ENCODE results near the gene PNMT.

PNMT gene

DNA sequence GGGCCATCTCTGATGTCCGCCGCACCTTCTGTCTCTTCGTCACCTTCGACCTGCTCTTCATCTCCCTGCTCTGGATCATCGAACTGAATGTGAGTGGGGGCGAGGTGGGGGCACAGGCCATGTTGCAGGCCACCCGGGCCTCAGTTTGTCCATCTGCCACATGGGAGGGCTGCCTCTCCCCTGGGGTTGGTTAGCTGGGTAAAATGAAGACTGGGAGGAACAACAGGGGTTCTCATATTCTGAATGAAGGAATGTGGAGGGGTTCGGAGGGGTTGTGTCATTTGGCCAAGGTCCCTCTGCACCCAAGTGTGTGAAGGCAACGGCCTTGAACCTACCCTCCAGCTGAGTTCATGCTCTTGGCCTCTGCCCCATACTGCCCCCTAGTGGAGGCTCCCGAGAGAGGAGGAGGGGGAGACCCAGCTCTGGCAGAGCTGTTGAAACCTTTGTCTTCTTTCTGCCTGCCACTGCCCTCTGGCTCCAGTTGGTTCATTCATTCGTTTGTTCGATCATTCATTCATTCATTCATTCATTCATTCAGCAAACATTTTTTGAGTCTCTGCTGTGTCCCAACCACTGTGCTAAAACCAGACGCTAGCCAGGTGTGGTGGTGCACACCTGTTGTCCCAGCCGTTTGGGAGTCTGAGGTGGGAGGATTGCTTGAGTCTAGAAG, 14.5 kb upstream of the PNMT start:
- peak; percentile 70 for DNase-seq (ENCODE audit: low read depth)

DNA sequence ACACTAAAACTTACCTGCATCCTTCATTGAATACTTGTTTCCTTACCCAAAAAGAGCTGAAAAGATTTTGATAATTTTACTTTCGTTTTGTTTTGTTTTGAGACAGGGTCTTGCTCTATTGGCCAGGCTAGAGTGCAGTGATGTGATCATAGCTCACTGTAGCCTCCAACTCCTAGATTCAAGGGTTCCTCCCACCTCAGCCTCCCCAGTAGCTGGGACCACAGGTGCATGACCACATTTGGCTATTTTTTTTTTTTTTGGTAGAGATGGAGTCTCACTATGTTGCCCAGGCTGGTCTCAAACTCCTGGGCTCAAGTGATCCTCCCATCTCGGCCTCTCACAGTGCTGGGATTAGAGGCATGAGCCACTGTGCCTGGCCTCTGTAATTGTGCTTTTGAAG, 13.1 kb upstream of the PNMT start:
- no peak for DNase-seq (ENCODE audit: low read depth)

DNA sequence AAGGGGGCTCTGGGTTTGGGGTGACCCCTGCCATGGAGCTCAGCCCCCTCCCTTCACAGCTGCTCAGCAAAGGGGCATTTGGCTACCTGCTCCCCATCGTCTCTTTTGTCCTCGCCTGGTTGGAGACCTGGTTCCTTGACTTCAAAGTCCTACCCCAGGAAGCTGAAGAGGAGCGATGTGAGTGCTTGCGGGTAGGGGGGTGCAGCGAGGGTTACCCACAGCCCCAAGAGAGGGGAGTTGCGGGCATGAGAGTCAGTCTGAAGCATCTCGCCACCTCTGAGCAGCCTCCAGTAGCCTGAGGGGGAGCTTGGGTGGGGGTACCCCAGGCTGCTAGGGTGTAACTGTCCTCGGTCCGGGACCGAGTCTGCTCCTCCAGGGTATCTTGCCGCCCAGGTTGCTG, 9.9 kb upstream of the PNMT start:
- DNase-seq (ENCODE audit: low read depth) = no peak

DNA sequence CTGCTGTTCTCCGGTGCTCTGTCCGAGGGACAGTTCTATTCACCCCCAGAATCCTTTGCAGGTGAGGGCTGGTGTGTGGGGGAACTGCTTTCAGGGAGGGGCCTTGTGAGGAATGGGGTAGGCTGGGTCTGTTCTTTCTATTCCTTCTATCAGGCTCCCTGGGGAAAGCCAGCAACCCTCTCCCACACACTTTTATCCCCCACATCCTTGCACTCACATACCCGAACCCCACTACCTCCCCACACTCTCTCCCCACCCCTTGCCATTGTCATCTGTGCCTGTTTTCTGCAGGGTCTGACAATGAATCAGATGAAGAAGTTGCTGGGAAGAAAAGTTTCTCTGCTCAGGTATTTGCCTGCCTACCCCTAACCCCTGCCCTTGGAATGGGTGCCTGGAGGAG, 9.5 kb upstream of the PNMT start:
- DNase-seq (ENCODE audit: low read depth) = no peak

DNA sequence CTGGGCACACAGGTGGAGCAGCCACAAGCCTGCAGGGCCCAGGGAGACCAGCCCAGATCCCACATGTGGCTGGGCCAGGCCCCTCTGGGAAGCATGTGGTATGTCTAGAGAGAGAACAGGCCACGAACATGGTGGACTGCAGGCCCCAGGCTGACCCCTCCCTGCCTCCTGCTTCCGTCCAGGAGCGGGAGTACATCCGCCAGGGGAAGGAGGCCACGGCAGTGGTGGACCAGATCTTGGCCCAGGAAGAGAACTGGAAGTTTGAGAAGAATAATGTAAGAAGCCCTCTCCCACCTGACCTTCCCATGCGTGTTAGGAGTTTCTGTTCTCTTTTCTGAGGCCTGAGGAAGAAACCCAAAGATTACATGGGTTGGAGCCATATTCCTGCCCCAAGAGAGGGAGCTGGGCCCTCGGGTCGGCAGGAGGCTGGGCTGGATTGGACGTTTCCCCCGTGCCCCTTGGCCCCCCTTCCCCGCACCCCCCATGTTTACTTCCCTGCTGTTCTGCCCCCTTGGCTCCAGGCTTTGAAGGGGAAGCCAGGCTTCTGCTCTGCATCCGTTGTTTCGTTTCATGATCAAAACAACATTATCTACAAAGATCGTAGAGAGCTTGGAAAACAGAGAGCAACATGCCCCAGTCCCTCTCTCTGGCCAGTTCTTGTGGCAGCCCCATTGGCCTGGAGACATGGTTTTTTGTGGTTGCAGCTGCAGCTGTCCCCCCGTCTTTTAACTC, 8.8 kb upstream of the PNMT start:
- DNase-seq (ENCODE audit: low read depth) = no peak

DNA sequence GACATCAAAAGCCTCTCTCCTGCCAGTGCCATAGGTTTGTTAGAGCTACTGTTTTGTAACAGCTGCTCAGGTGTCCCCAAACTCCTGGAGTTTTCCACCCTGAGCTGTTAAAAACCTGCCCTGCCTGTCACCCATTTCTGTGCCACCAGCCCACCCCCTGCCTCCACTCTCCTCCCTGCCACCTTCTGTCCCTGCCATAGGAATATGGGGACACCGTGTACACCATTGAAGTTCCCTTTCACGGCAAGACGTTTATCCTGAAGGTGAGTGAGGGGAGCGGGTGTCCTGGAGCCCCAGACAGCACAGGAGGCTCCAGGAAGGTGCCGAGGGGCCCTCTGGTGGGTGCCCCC, 8.3 kb upstream of the PNMT start:
- no peak for DNase-seq (ENCODE audit: low read depth)

DNA sequence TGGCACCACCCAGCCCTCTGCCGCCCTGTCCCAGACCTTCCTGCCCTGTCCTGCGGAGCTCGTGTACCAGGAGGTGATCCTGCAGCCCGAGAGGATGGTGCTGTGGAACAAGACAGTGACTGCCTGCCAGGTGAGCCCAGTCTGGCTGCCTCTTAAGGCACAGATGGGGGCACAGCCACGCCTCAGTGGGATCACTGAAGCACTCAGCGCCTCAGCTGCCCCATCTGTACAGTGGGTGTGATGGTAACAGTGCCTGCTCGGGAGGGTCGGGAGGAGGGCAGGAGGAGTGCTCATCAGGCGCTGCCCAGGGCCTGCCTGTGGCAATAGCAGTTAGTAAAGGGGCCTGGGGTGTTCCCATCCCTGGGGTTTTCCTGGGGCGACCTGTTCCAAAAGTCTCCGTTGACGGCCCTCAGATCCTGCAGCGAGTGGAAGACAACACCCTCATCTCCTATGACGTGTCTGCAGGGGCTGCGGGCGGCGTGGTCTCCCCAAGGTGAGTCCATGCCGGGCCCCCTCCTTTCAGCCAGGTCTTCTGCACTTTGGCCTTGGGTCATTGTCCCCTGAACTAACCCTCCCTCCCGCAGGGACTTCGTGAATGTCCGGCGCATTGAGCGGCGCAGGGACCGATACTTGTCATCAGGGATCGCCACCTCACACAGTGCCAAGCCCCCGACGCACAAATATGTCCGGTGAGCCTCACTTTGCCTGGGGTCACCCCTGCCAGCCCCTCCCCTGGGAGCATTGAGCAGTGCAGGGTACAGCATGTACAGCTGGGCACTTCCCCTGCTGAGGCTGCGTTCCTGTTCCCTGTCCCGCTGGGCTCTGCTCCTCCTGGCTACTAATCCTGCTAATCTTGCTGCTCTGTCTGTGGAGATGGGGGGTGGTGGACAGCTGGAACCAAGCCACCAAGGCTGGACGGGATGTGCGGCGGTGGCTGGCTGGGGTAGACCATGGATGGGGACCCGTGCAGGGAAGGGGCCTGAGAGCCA, 7.6 kb upstream of the PNMT start:
- DNase-seq (ENCODE audit: low read depth) = no peak

DNA sequence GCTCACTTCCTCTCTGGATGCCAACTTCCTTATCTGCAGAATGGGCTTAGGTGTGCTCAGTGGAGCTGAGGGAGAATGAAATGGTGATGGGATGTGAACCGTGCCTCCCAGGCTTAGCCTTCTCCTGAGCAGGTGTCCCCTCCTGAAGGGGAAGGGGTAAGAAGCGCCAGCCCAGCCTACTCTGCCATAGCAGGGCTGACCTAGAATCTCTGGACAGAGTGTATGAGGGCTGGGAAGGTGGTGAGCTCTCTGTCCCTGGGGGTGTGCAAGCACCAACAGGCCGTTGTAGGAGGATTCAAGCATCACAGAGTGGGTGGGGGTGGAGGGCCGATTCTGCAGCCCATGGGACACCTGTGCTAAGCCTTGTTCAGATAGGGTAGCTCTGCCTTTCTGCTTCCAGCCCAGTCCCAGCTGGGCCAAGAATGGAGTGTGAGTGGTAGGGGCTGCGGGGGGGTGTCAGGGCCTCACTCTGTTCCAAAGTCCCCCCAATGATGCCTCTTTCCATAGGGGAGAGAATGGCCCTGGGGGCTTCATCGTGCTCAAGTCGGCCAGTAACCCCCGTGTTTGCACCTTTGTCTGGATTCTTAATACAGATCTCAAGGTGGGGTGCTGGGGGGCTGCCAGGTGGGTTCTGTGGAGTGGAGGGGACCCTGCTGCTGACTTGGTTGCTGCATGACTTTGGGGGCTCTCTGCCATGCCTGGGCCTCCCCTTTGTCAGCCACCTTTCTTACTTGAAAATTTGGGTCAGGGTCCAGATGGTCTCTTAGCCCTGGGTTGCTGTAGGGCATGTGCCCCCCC, 6.3 kb upstream of the PNMT start:
- DNase-seq (ENCODE audit: low read depth) = no peak

DNA sequence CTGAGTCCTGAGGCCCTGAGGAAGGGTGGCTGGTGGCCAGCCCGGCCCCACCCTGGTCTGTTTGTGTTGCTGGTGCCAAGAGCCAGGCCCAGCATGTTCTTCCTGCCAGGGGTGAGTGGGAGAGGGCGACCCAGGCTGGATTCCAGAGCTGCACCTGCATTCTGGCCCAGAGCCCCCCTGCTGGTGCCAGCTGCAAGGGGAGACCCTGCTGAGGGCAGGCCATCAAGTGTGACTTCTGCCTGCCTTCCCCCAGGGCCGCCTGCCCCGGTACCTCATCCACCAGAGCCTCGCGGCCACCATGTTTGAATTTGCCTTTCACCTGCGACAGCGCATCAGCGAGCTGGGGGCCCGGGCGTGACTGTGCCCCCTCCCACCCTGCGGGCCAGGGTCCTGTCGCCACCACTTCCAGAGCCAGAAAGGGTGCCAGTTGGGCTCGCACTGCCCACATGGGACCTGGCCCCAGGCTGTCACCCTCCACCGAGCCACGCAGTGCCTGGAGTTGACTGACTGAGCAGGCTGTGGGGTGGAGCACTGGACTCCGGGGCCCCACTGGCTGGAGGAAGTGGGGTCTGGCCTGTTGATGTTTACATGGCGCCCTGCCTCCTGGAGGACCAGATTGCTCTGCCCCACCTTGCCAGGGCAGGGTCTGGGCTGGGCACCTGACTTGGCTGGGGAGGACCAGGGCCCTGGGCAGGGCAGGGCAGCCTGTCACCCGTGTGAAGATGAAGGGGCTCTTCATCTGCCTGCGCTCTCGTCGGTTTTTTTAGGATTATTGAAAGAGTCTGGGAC, 5.5 kb upstream of the PNMT start:
- no peak for DNase-seq (ENCODE audit: low read depth)

DNA sequence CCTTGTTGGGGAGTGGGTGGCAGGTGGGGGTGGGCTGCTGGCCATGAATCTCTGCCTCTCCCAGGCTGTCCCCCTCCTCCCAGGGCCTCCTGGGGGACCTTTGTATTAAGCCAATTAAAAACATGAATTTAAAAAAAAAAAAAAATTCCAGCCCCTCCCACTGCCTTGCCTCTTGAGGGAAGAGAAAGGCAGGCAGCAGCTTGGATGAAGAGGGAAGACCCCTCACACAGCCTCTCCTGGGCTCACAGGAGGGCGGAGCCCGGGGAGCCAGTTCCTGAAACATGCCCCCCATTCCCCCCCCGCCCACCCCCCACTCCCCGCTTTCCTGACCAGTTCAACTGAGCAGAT, 4.9 kb upstream of the PNMT start:
- DNase-seq (ENCODE audit: low read depth) = no peak

DNA sequence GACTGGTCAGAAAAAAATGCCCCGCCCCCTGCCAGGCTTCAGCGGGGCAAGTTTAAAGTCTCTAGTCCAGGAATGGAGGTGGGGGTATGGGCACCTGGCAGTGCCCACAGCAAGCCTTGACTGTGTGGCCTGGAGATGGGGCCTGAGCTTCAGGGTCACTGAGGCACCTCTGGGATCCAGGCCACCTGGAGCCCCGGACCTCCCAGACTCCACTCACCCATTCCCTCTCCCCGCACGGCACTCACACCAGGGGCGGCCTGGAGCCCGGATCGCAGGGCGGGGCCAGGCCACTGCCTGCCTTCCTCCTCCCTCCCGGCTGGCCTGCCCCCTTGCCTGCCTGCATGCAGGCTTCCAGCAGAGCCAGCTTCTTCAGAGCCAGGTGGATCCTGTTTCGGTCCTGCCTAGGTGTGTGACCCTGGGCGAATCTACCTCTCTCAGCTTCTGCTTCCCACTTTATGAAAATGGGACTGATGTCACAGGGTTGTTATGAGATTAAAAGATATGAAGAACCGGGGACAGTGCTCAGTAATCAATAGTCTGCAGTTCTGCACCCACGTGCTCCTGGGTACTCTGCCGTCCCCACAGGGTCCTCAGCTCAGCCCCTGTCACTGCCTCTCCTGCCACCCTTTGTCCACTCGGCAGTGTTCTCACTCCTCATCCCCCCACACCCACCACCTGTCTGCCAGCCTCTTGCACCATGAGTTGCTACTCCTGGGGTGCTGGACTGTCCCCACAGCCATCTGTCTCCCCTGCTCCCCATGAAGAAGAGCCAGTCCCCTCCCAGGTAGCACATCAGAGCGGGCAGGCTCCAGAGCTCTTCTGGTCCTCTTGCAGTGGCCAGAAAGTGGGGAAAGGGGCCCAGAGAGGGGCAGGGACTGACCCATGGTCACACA, 4.3 kb upstream of the PNMT start:
- no peak for DNase-seq (ENCODE audit: low read depth)

DNA sequence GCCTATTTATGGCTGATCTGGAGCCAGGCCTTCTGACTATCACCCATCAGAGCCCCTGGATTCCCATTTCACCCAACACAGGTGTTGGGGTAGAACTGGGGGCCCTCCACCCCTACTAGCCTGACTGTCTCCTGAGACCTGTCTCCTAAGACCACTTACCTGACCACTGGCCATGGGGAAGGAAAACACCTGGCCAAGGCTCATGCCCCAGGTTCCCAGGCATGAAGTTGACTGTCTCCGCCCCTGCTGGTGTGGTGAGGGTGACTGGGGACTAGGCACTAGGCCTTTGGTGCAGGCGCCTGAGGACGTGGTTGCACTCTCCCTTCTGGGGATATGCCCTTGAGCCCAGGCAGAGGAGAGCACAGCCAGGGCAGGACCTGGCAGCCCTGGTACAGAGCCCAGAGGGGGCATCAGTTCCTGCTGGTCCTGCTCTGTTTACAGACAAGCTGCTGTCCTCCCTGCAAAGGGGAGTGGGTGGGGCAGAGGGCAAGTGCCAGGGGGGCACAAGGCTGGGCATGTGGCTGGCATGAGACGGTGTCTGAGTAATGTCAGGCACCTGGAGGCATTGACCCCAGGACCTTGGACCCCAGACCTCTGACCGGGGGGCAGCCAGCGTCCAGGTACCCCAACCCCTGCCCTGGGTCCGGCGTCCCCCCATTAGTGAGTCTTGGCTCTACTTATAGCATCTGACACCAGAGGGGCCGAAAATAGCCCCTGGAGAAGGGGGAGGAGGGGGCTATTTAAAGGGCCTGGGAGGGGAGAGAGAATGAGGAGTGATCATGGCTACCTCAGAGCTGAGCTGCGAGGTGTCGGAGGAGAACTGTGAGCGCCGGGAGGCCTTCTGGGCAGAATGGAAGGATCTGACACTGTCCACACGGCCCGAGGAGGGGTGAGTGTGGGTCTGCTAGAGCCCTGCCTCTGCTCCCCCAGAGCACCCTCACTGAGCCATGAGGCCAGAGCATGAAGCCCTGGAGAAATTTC, 3.4 kb upstream of the PNMT start, which contains the start of gene TCAP:
TCAP (plus strand) TSS at position 769 of the 981 bp plus-strand sequence; CDS start at position 780, 11 bp downstream.
- DNase-seq (ENCODE audit: low read depth) = no peak

DNA sequence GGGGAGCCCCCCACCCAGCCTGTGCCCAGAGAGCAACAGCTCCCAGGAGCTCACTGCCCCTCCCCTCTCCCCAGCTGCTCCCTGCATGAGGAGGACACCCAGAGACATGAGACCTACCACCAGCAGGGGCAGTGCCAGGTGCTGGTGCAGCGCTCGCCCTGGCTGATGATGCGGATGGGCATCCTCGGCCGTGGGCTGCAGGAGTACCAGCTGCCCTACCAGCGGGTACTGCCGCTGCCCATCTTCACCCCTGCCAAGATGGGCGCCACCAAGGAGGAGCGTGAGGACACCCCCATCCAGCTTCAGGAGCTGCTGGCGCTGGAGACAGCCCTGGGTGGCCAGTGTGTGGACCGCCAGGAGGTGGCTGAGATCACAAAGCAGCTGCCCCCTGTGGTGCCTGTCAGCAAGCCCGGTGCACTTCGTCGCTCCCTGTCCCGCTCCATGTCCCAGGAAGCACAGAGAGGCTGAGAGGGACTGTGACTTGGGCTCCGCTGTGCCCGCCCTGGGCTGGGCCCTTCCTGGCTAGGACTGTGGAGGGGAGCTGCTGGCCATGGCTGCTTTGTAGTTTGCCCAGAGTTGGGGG, 2.5 kb upstream of the PNMT start:
- DNase-seq (ENCODE audit: low read depth) = no peak

DNA sequence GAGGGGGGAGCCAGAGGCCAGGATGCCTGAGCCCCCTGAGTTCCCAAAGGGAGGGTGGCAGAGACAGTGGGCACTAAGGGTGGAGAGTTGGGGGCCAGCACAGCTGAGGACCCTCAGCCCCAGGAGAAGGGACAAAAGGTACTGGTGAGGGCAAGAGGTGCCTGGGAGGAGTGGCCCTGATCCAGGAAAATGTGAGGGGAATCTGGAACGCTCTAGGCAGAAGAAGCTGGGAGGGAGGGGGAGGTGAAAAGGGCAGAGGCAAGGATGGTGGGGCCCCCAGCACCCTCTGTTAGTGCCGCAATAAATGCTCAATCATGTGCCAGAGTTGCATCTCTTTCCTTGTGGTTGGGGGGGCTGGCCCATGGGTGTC, 2.0 kb upstream of the PNMT start:
- no peak for DNase-seq (ENCODE audit: low read depth)

DNA sequence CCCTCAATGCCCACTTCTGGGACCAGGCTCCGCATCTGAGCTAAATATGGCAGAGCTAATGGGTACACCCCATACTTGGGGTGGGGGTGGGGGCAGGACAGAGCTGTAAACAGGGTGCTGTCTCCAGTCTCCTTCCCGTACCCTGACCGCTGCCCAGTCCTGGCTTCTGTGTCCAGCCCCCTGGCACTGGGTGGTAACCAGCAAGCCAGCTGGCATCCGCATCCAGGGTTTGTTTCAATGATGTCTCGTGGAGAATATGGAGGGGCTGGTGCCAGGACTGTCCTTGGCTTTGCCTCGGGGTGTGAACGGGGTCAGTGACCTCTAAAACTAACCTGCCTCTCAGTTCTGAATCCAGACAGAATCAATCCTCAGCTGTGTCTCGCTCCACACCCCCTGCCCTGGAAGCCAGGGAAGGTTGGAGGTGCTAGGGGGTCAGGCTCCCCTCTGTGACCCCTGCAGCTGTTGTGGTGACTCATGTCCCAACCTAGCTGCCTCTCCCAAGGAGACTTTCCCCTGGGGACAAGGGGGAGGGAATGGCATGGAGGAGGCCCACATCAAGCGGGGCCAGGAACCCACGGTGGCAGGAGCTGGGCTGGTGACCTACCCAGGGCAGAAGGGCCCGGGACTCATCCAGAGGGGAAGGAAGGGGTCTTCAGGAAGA, 1.5 kb upstream of the PNMT start:
- no peak for DNase-seq (ENCODE audit: low read depth)

DNA sequence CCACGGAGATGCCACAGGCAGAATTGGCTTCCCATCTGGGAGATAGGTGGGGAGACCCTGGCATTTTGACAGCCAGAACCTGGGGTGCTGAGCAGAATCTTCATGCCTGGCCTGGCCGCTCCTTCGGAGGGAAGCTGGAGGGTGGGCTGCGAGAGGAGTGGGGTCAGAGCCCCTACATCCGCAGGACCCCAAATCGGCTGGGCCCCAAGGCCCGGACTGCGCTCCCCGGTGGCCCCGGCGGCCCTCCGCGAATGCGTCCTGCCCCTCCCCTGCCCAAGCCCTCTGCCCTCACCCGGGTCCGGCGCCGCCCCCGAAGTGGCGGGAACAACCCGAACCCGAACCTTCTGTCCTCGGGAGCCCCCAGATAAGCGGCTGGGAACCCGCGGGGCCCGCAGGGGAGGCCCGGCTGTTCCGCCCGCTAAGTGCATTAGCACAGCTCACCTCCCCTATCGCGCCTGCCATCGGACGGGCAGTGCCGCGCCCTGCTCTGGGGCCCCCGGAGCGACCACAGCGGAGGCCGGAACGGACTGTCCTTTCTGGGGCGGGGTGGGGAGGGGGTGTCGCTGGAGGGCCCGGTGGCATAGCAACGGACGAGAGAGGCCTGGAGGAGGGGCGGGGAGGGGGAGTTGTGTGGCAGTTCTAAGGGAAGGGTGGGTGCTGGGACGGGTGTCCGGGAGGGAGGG, 850 bp upstream of the PNMT start:
- no peak for DNase-seq (ENCODE audit: low read depth)
